SK-N-SH treated with all-trans-retinoic acid at 6 μM for 48 hours (cell line): ENCODE data around the gene FRRS1.
A peak's percentile ranks its signal among the peaks of the same experiment; 100 is the strongest.

Experiments used
- ARNTL ChIP-seq: fragments of 450-650 bp; formaldehyde crosslinking; IDR thresholded peaks from 2 replicates; pipeline ENCODE4 v1.5.0; 2020; ENCODE audit warnings: low read depth, mild to moderate bottlenecking, moderate library complexity, borderline replicate concordance
- BACH2 ChIP-seq: fragments of 250-450 bp; sonication (Bioruptor Pico); IDR thresholded peaks from 2 replicates; pipeline ENCODE4 v1.9.0; 2021; ENCODE audit warnings: mild to moderate bottlenecking, borderline replicate concordance
- CSDC2 ChIP-seq: fragments of 250-450 bp; sonication (Bioruptor Pico); IDR thresholded peaks from 2 replicates; pipeline ENCODE4 v1.5.0; 2020; ENCODE audit warnings: mild to moderate bottlenecking, moderate library complexity
- CSRNP3 ChIP-seq: fragments of 250-450 bp; sonication (Bioruptor Pico); IDR thresholded peaks from 2 replicates; pipeline ENCODE4 v1.5.1; 2021; ENCODE audit warnings: mild to moderate bottlenecking, moderate library complexity
- ESRRG ChIP-seq: fragments of 250-450 bp; sonication (Bioruptor Pico); IDR thresholded peaks from 2 replicates; pipeline ENCODE4 v1.6.1; 2021; ENCODE audit warnings: mild to moderate bottlenecking
- GLIS3 ChIP-seq: fragments of 250-450 bp; sonication (Bioruptor Pico); IDR thresholded peaks from 2 replicates; pipeline ENCODE4 v1.5.0; 2020; ENCODE audit warnings: mild to moderate bottlenecking, moderate library complexity
- PPARA ChIP-seq: fragments of 250-450 bp; sonication (Bioruptor Pico); IDR thresholded peaks from 2 replicates; pipeline ENCODE4 v1.5.0; 2020; ENCODE audit warnings: mild to moderate bottlenecking, borderline replicate concordance
- RARB ChIP-seq: fragments of 250-450 bp; sonication (Bioruptor Pico); IDR thresholded peaks from 2 replicates; pipeline ENCODE4 v1.8.0; 2021; ENCODE audit warnings: mild to moderate bottlenecking, moderate library complexity
- ZFP3 ChIP-seq: fragments of 250-450 bp; sonication (Bioruptor Pico); IDR thresholded peaks from 2 replicates; pipeline ENCODE4 v1.5.0; 2020; ENCODE audit warnings: mild to moderate bottlenecking, moderate library complexity
- ZFP30 ChIP-seq: fragments of 450-650 bp; formaldehyde crosslinking; IDR thresholded peaks from 2 replicates; pipeline ENCODE4 v1.5.0; 2022; ENCODE audit warnings: mild to moderate bottlenecking, moderate library complexity
- ZNF70 ChIP-seq: fragments of 450-650 bp; formaldehyde crosslinking; IDR thresholded peaks from 2 replicates; pipeline ENCODE4 v1.5.0; 2020; ENCODE audit warnings: mild to moderate bottlenecking, moderate library complexity
- ZNF8 ChIP-seq: fragments of 450-650 bp; formaldehyde crosslinking; IDR thresholded peaks from 2 replicates; pipeline ENCODE4 v1.5.0; 2020; ENCODE audit warnings: mild to moderate bottlenecking, moderate library complexity
- TF ChIP-seq, protein P1 (sequence below): fragments of 250-450 bp; sonication (Bioruptor Pico); IDR thresholded peaks from 2 replicates; pipeline ENCODE4 v1.8.0; 2020; ENCODE audit warnings: mild to moderate bottlenecking, moderate library complexity, borderline replicate concordance
- TF ChIP-seq, protein P2 (sequence below): fragments of 250-450 bp; sonication (Bioruptor Pico); IDR thresholded peaks from 2 replicates; pipeline ENCODE4 v1.5.1; 2020; ENCODE audit warnings: low read depth, mild to moderate bottlenecking, moderate library complexity

DNA sequence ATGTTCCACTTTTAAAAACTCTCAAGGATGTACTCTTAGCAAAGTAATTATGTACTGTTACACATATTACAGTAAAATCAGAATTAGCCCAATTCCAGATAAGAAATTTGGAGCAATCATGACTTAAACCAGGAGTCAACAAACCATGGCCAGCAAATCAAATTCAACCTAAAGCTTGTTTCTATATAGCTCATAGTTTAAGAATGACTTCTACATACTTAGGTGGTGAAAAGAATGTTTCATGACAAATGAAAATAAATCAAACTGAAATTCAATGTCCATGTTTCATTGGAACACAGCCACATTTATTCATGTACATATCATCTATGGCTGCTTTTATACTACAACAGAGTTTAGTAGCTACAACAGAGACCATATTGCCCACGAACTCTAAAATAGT, 35.1 kb downstream of the FRRS1 start:
- no peak for TF ChIP-seq ZNF8 (CRISPR knock-in tag)
- TF ChIP-seq ARNTL (CRISPR knock-in tag) = no peak
- TF ChIP-seq RARB (CRISPR knock-in tag) = no peak
- TF ChIP-seq PPARA (CRISPR knock-in tag) = no peak
- TF ChIP-seq ESRRG (CRISPR knock-in tag) = no peak
- TF ChIP-seq, protein P1, sequence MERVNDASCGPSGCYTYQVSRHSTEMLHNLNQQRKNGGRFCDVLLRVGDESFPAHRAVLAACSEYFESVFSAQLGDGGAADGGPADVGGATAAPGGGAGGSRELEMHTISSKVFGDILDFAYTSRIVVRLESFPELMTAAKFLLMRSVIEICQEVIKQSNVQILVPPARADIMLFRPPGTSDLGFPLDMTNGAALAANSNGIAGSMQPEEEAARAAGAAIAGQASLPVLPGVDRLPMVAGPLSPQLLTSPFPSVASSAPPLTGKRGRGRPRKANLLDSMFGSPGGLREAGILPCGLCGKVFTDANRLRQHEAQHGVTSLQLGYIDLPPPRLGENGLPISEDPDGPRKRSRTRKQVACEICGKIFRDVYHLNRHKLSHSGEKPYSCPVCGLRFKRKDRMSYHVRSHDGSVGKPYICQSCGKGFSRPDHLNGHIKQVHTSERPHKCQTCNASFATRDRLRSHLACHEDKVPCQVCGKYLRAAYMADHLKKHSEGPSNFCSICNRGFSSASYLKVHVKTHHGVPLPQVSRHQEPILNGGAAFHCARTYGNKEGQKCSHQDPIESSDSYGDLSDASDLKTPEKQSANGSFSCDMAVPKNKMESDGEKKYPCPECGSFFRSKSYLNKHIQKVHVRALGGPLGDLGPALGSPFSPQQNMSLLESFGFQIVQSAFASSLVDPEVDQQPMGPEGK (CRISPR knock-in tag) = no peak
- no peak for TF ChIP-seq ZFP3 (CRISPR knock-in tag)
- TF ChIP-seq GLIS3 (CRISPR knock-in tag) = no peak
- TF ChIP-seq, protein P2, sequence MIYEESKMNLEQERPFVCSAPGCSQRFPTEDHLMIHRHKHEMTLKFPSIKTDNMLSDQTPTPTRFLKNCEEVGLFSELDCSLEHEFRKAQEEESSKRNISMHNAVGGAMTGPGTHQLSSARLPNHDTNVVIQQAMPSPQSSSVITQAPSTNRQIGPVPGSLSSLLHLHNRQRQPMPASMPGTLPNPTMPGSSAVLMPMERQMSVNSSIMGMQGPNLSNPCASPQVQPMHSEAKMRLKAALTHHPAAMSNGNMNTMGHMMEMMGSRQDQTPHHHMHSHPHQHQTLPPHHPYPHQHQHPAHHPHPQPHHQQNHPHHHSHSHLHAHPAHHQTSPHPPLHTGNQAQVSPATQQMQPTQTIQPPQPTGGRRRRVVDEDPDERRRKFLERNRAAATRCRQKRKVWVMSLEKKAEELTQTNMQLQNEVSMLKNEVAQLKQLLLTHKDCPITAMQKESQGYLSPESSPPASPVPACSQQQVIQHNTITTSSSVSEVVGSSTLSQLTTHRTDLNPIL (CRISPR knock-in tag) = peak; percentile 25; the same call in 1 of the 2 replicates
- no peak for TF ChIP-seq CSRNP3 (CRISPR knock-in tag)
- no peak for TF ChIP-seq BACH2
- no peak for TF ChIP-seq ZFP30 (CRISPR knock-in tag)
- no peak for TF ChIP-seq CSDC2 (CRISPR knock-in tag)
- TF ChIP-seq ZNF70 = no peak
